ENCODE measurements around the gene CCDC15.
"Not testable (repeated sequence)": the region's sequence is repeated elsewhere in the genome, so short reads cannot be mapped to it uniquely, and the experiment has no call there.

The CCDC15 gene

DNA sequence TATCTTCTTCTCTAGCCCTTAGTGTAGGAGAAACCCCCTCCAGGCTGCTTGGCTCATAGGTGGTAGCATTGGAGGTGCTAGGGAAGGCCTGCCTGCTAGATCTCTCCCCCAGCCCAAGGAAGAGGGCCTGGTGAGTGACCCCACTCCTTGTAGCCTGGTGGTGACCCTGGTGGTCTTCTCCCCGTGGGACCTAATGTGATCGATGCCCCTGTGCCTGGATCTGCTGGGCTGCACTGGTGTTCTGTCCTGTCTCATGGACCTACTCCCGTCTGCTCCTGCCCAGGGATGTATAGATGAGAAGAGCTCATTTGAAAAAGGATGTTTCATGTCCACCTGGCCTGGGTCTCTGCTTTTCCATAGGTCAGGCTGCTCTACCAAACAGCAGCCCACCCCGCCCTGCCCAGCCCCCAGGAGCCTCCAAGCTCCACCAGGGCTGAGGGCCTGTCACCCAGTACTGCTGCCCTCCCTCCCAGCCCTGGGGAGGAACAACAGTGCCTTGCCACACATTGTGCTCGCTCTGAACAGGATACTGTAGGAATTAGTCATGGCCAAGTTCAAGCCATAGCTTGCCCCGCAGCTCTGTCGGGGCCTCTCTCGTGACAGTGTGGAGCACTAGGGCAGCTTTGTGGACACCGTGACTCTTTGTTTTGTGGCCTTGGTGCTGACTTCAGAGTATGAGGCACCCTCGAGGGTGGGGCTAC lies 128.8 kb downstream of the CCDC15 start:
- no peak for FAIRE-seq

DNA sequence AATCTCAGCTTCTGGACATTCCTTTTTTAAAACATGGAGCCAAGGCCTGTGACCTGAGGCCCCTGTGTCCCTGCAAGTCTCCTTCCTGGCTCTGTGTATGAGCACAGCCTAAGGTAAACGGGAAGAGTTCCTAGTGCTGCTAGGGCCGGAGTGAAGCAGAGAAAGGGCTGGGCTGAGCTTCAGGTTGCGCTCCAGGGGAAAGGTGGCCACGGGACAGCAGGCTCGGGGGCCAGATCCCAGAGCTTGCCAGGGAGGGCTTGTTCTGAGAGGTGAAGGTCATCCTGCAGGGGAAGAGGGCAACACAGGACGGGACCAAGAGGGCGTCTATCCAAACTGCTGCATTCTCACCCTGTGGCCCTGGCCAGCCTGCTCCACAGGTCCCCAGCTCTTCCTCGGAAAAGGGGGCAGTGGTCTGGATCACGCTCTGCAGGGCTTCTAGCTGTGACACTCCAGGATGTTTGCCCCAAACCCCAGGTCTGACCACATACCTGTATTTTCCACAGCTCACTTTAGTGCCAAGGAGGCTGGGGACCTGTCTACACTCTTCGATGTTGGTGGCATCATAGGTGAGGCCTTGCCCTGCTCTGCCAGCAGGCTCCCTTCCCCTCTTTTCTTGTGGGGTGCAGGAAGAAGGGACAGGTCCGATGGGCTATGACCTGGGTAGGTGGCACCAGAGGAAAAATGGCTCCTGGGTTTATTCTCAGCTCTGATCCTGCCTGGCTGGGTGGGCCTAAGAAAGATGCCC lies 129.5 kb downstream of the CCDC15 start:
- no peak for FAIRE-seq

DNA sequence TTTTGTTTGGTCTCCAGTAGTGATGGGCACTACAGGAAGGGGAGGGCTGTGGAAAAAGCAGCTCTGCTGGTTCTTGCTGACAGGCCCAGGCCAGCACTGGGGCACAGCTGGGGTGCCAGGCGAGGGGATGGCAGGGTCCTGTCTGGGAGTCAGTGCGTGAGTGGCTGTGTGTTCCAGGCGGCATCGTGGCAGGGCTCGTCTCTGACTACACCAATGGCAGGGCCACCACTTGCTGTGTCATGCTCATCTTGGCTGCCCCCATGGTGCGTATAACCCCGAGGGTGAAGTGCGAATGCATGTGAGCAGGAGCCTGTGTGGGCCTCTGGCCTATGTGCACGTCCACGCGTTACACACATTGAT lies 130.0 kb downstream of the CCDC15 start:
- no peak for FAIRE-seq

DNA sequence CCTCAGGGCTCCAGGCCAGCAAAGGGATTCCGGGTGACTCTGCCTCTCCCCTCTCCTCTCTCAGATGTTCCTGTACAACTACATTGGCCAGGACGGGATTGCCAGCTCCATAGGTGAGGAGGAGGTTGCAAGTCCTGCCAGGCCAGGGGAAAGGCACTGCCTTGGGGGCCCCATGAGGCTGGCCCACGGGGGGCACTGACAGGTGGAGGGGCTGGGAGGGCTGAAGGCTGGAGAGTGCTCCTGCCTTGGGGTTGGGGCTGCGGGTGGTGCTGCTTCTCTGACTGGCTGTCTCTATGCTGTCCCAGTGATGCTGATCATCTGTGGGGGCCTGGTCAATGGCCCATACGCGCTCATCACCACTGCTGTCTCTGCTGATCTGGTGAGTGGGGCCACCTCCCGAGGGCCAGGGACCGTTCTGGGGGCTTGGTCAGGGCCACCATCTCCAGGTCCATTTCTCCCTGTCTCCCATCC lies 130.8 kb downstream of the CCDC15 start:
- no peak for FAIRE-seq

DNA sequence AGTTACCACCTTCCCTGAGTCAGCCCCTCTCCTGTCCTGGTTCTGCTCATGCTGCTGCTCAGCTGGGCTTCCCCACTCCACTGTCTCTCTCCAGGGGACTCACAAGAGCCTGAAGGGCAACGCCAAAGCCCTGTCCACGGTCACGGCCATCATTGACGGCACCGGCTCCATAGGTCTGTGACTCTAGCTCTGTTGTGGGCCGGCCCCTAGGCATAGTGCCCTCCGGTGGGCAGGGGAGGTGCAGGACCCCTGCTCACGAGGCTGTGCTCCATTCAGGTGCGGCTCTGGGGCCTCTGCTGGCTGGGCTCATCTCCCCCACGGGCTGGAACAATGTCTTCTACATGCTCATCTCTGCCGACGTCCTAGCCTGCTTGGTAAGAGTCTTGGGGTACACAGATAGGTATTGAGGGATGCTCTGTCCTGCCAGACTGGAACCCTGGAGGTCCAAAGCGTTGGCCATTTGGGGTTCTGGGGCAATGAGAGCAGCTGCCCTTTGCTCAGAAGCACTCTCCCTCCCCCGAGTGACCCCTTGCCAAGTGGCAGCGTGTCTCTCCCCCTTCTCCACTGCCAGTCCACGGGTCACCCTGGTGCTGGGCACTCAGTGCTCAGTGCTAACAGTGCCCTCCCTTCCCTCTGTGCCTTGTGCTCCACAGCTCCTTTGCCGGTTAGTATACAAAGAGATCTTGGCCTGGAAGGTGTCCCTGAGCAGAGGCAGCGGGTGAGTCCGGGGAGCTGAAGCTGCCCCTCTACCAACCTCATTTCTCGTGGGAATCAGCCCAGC lies 131.5 kb downstream of the CCDC15 start:
- FAIRE-seq, result no peak

DNA sequence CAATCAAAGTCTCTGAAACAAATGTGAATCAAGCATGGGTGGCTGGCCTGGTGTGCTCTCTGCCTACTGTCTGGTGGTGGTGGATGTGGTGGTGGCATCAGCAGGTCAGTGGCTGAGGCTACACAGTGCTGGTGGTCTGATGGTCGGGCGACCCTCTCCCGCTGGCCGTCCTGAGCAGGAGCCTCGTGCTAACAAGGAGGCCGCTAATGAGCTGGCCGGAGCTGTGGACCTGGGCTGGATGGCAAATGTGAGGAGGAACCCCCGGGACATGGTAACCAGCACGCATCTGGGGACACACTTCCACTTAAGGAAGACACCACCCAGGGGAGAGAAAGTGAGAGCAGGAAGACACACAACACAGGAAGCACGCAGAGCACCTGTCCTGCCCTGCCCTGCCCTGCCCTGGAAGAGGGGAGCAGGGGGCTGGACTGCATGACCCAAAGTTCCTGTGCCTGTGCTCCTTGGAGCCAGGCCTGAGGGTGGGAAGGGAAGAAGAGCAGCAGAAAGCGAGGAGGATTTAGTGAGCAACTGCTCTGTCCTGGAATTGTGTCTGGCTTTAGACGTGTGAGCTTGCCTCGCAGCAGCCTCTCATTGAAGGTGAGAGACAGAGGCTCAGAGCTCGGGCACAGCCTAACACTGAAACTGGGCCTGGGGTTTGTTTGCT lies 132.8 kb downstream of the CCDC15 start:
- no peak for FAIRE-seq

DNA sequence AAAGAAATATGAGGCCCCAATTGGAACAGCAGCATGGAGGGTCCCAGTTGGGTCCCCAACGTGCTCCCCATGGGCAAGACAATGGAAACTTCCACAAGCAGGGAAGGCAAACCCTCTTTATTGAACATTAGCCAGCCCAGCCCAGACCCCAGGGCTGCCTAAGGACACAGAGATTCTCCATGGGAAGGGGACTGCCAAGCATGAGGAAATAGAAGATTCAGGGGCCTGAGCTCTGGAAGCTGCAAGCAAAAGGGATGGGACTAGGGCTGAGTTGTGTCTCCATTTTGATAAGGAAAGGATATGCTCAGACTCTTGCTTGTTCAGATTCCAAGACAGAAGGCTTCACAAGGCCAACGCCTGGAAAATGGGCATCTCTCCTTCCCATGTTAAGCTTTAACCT lies 134.1 kb downstream of the CCDC15 start:
- FAIRE-seq, result no peak

DNA sequence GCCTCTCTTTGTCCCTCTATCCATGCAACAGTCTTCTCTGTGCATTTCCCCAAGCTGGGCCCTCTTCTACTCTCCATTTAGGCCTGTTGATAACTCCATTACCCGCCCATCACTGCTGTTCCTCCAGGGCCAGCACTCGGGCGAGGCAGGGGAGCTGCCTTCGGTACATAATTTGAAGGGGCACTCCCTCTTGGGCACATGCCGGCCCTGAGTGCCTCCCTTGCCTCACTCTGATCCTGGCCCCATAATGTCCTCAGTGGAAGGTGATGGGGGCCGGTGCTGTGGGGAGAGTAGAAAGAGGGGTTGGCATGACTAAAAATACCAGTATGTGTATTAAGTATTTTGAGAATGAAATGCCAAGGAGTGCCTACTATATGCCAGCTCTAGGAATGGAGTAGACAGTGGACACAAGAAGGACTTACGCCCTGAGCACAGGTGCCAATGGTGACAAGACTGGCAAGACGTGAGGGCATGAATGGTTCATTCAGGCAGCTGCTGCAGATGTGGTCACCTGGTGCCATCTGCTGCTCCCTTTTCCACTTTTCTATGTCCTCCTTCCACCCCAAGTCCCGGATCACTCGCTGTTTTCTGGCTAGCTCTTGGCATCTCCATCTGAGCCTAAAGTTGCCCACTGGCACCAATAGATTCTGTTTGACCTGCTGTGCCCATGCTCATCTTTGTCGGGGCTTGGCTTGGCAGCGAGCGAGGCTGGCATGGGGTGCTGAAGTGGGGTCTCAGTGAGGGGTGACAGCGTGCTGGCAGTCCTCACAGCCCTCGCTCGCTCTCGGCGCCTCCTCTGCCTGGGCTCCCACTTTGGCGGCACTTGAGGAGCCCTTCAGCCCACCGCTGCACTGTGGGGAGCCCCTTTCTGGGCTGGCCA lies 134.8 kb downstream of the CCDC15 start:
- FAIRE-seq, result no peak

DNA sequence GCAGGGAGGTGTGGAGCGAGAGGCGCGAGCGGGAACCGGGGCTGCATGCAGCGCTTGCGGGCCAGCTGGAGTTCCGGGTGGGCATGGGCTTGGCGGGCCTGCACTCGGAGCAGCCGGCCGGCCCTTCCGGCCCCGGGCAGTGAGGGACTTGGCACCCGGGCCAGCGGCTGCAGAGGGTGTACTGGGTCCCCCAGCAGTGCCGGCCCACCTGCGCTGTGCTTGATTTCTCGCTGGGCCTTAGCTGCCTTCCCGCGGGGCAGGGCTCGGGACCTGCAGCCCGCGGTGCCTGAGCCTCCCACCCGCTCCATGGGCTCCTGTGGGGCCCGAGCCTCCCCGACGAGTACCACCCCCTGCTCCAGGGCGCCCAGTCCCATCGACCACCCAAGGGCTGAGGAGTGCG lies 135.5 kb downstream of the CCDC15 start:
- not testable (repeated sequence) for FAIRE-seq

DNA sequence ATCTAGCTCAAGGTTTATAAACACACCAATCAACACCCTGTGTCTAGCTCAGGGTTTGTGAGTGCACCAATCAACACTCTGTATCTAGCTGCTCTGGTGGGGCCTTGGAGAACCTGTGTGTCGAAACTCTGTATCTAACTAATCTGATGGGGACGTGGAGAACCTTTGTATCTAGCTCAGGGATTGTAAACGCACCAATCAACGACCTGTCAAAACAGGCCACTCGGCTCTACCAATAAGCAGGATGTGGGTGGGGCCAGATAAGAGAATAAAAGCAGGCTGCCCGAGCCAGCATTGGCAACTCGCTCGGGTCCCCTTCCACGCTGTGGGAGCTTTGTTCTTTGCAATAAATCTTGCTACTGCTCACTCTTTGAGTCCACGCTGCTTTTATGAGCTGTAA lies 136.1 kb downstream of the CCDC15 start:
- FAIRE-seq, result not testable (repeated sequence)

DNA sequence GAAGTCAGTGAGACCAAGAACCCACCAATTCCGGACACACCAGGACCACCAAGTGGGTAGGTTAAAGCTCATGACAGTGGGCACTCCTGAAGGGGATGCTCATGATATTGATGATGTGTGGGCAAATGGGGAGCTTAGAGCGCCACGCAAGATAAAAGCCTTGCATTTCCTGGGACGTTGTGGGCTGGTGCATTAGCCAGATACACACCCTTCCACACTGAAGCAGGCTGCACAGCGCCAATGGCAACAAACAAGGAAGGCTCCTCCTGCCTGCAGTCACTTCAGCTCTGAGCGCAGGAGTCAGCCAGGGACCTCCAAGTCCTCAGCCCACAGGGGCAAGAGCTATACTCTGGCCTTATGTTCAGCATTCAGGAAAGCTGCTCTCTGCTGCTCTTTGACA lies 136.8 kb downstream of the CCDC15 start:
- FAIRE-seq, result no peak

Data from endometrium (tissue), 2 donors.